Activated CD4-positive, alpha-beta T cell treated with anti-CD3 and anti-CD28 coated beads for 24 hours (primary cell): ENCODE results near the gene TRIM4.
"Not testable (repeated sequence)": the region's sequence is repeated elsewhere in the genome, so short reads cannot be mapped to it uniquely, and the experiment has no call there.

Experiments used
- DNase-seq, 2 donors: peaks; one replicate each; pipeline ENCODE4 v3.0.0-alpha.2; 2020; ENCODE audit warnings: low read depth in 2 of 2

TRIM4 gene

GRCh38 chr7:99918959-99919813 lies at the start of gene TRIM4:
Gene TRIM4, minus strand, starts transcription at chr7:99919530. Its CDS starts 129 bp downstream, at chr7:99919401.
- DNase-seq = peak; percentile 82 to 86

- no peak for DNase-seq
Measured at GRCh38 chr7:99958564-99959227, 39.4 kb upstream of the TRIM4 start.

- no peak for DNase-seq
Measured at GRCh38 chr7:99955247-99955646, 35.9 kb upstream of the TRIM4 start.

- DNase-seq = not testable (repeated sequence)
Measured at GRCh38 chr7:99954643-99955042, 35.3 kb upstream of the TRIM4 start.

GRCh38 chr7:99953649-99954048 lies 34.3 kb upstream of the TRIM4 start:
- no peak for DNase-seq

GRCh38 chr7:99952649-99953048 lies 33.3 kb upstream of the TRIM4 start:
- not testable (repeated sequence) for DNase-seq

GRCh38 chr7:99950819-99951218 lies 31.5 kb upstream of the TRIM4 start:
- not testable (repeated sequence) for DNase-seq

GRCh38 chr7:99949645-99950228 lies 30.4 kb upstream of the TRIM4 start:
- DNase-seq = no peak

- no peak for DNase-seq
Measured at GRCh38 chr7:99947608-99948007, 28.3 kb upstream of the TRIM4 start.

- DNase-seq = no peak
Measured at GRCh38 chr7:99944497-99945070, 25.3 kb upstream of the TRIM4 start.

- no peak for DNase-seq
Measured at GRCh38 chr7:99943641-99944496, 24.5 kb upstream of the TRIM4 start.

- DNase-seq = no peak
Measured at GRCh38 chr7:99938296-99938695, 19.0 kb upstream of the TRIM4 start.

GRCh38 chr7:99935009-99935408 lies 15.7 kb upstream of the TRIM4 start:
- not testable (repeated sequence) for DNase-seq

- DNase-seq = no peak
Measured at GRCh38 chr7:99930376-99930775, 11.0 kb upstream of the TRIM4 start.

GRCh38 chr7:99929730-99930053 lies 10.4 kb upstream of the TRIM4 start:
- no peak for DNase-seq

- no peak for DNase-seq
Measured at GRCh38 chr7:99928994-99929729, 9.8 kb upstream of the TRIM4 start, which contains the start of gene GJC3. Gene GJC3, minus strand, starts transcription at chr7:99929620. Its CDS starts 0 bp downstream, at chr7:99929620.

GRCh38 chr7:99928188-99928587 lies 8.9 kb upstream of the TRIM4 start:
- no peak for DNase-seq

GRCh38 chr7:99927536-99927935 lies 8.2 kb upstream of the TRIM4 start:
- no peak for DNase-seq

GRCh38 chr7:99926321-99926720 lies 7.0 kb upstream of the TRIM4 start:
- no peak for DNase-seq

- DNase-seq = no peak
Measured at GRCh38 chr7:99923200-99923599, 3.9 kb upstream of the TRIM4 start.

- no peak for DNase-seq
Measured at GRCh38 chr7:99920149-99920548, 819 bp upstream of the TRIM4 start.
